Mononuclear cell (primary cell): ENCODE data around the gene TXNRD1. TPM values are rescaled to one million over a fixed set of nuclear protein-coding genes. Genes with fewer than 3 reads are reported as not detected.

Experiments used
- H3K27me3 ChIP-seq: 2 replicates; pipeline ENCODE4 v1.6.0; 2011; ENCODE audit warnings: low read length, control low read depth; ENCODE audit not compliant: insufficient read depth
- H3K4me1 ChIP-seq: 2 replicates; pipeline ENCODE4 v1.5.1; 2011; ENCODE audit warnings: mild to moderate bottlenecking, low read length, control low read depth; ENCODE audit not compliant: insufficient read depth
- H3K4me3 ChIP-seq: 2 replicates; pipeline ENCODE4 v1.5.1; 2011; ENCODE audit warnings: mild to moderate bottlenecking, low read length, moderate library complexity
- H3K9me3 ChIP-seq: 2 replicates; pipeline ENCODE4 v1.5.1; 2011; ENCODE audit warnings: low read depth, mild to moderate bottlenecking, control low read depth, low read length
- total RNA-seq: library from RNA; depleted of rRNA; stranded (reverse); fragments of >200 nt; gene quantifications from one replicate; pipeline ENCODE4 v1.2.3, GENCODE V29; 2012

The TXNRD1 gene
- total RNA-seq, 1 donor: 69.9 TPM

- H3K4me1 ChIP-seq: peaks cover 5% of the 10 kb centered on the region
- no peaks in the 10 kb centered on the region for H3K9me3 ChIP-seq
- no peak overlapping the region for H3K4me3 ChIP-seq
- H3K27me3 ChIP-seq: no peaks in the 10 kb centered on the region
Observed at GRCh38 chr12:104182621-104183378, 32.8 kb upstream of the TXNRD1 start.

DNA sequence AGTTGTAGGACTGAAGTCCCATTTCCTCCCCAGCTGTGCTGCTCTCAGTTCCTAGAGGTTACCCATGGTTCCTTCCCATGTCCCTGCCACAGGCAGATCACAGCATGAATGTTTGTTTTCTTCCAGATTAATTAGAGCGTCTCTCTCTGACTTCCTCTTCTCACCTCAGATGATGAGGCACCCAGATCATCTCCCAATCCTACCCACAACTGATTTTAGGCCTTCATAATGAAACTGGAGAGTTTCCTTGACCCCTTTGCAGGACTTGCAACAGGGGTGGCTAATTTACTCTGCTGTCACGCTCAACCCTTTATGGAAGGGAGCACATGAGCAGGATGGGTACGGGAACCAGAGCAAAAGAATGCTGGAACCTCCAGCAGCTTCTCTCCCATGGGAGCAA lies 32.1 kb upstream of the TXNRD1 start:
- H3K4me3 ChIP-seq: no peak overlapping the region
- no peaks in the 10 kb centered on the region for H3K9me3 ChIP-seq
- no peaks in the 10 kb centered on the region for H3K4me1 ChIP-seq
- H3K27me3 ChIP-seq: no peaks in the 10 kb centered on the region

- no peak overlapping the region for H3K4me3 ChIP-seq
- H3K9me3 ChIP-seq: no peaks in the 10 kb centered on the region
- H3K4me1 ChIP-seq: no peaks in the 10 kb centered on the region
- no peaks in the 10 kb centered on the region for H3K27me3 ChIP-seq
Observed at GRCh38 chr12:104187446-104188155, 28.0 kb upstream of the TXNRD1 start.

- H3K9me3 ChIP-seq: no peaks in the 10 kb centered on the region
- H3K4me3 ChIP-seq: no peak overlapping the region
- no peaks in the 10 kb centered on the region for H3K4me1 ChIP-seq
- no peaks in the 10 kb centered on the region for H3K27me3 ChIP-seq
Observed at GRCh38 chr12:104188534-104188933, 27.0 kb upstream of the TXNRD1 start.

GRCh38 chr12:104189915-104190555 lies 25.5 kb upstream of the TXNRD1 start:
- H3K4me1 ChIP-seq: no peaks in the 10 kb centered on the region
- H3K27me3 ChIP-seq: no peaks in the 10 kb centered on the region
- no peaks in the 10 kb centered on the region for H3K9me3 ChIP-seq
- H3K4me3 ChIP-seq: no peak overlapping the region

DNA sequence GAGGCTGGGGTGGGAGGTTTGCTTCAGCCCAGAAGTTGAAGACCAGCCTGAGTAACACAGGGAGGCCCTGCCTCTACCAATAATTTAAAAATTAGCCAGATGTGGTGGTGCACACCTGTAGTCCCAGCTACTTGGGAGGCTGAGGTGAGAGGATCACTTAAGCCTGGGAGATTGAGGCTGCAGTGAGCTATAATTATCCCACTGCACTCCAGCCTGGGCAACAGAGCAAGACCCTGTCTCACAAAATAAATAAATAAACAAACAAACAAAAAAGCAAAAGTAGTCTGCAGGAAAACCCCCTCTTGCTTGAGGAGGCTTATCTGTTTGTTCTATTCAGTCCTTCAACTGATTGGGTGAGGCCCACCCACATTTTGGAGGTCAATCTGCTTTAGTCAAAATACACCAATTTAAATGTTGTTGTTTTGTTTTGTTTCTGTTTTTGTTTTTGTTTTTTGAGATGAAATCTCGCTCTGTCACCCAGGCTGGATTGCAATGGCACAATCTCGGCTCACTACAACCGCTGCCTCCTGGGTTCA lies 24.9 kb upstream of the TXNRD1 start:
- H3K9me3 ChIP-seq: no peaks in the 10 kb centered on the region
- no peak overlapping the region for H3K4me3 ChIP-seq
- no peaks in the 10 kb centered on the region for H3K27me3 ChIP-seq
- no peaks in the 10 kb centered on the region for H3K4me1 ChIP-seq

- no peak overlapping the region for H3K4me3 ChIP-seq
- H3K4me1 ChIP-seq: no peaks in the 10 kb centered on the region
- no peaks in the 10 kb centered on the region for H3K9me3 ChIP-seq
- H3K27me3 ChIP-seq: peaks cover 3% of the 10 kb centered on the region
Observed at GRCh38 chr12:104197264-104197663, 18.3 kb upstream of the TXNRD1 start.

DNA sequence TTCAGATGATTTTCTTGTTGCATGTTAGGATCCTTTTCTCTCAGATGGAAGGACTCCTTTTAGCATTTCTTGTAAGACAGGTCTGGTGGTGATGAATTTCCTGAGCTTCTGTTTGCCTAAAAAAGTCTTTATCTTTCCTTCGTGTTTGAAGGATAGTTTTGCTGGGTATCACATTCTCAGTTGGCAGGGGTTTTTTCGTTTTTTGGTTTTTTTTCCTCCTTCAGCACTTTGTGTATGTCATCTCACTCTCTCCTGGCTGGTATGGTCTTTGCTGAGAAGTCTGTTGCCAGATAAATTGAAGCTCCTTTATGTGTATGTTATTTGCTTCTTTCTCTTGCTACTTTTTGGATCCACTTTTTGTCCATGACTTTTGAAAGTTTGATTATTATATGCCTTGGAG lies 15.6 kb upstream of the TXNRD1 start:
- Histone ChIP-seq H3K4me3 (no peak overlapping the region), H3K4me1 (no peaks in the 10 kb centered on the region), H3K27me3 (peaks cover 3% of the 10 kb centered on the region), H3K9me3 (no peaks in the 10 kb centered on the region)

- Histone ChIP-seq H3K4me1 (no peaks in the 10 kb centered on the region), H3K27me3 (peaks cover 3% of the 10 kb centered on the region), H3K4me3 (no peak overlapping the region), H3K9me3 (no peaks in the 10 kb centered on the region)
Observed at GRCh38 chr12:104201238-104202001, 14.2 kb upstream of the TXNRD1 start.

DNA sequence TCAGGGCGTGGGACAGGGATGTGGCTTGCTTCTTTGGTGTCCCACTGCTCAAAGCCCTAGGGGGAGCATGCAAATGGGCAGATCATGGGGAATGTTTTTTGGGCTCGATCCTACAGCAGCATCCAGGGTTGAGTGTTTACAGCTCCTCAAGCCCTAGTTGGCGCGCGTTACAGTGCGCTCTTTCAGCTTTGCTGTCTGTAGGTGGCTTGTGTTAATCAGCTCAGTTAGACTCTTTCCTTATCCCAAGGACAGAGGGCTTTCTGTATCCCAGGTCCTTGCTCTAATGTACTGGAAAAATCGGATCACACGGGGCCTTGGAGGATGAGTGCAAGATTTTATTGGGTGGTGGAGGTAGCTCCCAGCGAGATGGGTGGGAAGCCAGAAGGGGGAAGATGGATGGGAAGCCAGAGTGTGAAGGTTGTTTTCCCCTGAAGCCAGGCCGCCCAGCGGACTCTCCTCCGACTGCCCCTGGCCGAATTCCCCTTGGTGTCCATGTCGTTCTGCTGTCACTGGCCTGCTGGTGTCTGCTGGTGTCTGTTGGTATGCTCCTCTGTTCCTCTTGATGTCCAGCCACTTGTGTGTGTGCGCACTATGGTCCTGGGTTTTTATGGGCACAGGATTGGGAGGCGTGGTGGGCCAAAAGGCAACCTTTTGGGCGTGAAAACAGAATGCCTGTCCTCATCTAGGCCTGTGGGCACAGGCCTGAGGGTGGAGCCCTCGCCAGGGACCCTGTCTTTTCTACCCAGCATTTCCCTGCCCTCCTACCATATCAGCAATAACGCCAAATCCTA lies 10.7 kb upstream of the TXNRD1 start:
- H3K4me3 ChIP-seq: no peak overlapping the region
- peaks cover 3% of the 10 kb centered on the region for H3K27me3 ChIP-seq
- H3K9me3 ChIP-seq: no peaks in the 10 kb centered on the region
- no peaks in the 10 kb centered on the region for H3K4me1 ChIP-seq

- H3K4me1 ChIP-seq: no peaks in the 10 kb centered on the region
- H3K27me3 ChIP-seq: no peaks in the 10 kb centered on the region
- H3K9me3 ChIP-seq: no peaks in the 10 kb centered on the region
- H3K4me3 ChIP-seq: no peak overlapping the region
Observed at GRCh38 chr12:104207416-104208205, 8.0 kb upstream of the TXNRD1 start.

DNA sequence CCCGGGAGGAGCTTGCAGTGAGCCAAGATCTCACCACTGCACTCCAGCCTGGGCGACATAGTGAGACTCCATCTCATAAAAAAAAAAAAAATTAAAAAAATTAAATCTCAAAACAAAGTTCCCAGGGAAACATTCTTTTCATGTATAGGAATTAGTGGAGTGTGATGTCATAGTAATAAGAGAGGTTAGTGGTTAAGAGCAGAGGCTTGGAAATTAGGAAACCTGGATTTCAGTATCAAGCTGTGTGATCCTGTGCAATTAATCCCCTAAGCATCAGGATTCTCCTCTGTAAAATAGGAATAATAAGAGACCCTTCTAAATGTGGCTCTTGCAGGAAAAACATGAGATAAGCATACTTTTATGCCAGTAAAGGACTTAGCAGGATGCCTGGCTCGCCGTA lies 3.1 kb upstream of the TXNRD1 start:
- Histone ChIP-seq H3K9me3 (no peaks in the 10 kb centered on the region), H3K27me3 (no peaks in the 10 kb centered on the region), H3K4me1 (peaks cover 11% of the 10 kb centered on the region), H3K4me3 (no peak overlapping the region)

DNA sequence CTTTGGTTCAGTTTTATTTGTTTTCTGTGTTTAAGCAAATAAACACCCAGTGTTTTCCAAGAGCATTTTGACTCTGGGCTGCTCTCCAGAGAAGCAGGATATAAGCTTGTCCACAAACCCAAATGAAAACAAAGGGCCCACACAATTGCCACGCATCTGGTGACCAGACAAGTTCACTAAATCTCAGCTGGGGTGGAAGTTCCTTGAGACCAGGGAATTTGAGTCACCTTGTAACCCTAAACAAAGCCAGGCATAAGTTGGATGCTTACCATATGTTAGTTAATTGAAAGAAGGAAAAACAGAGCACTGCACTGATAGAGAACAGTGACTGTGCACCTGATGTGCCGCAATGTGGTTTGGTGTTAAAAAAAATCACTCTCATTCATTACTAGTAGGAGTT lies 1.6 kb upstream of the TXNRD1 start:
- H3K9me3 ChIP-seq: no peaks in the 10 kb centered on the region
- H3K4me3 ChIP-seq: no peak overlapping the region
- no peaks in the 10 kb centered on the region for H3K27me3 ChIP-seq
- H3K4me1 ChIP-seq: peaks cover 11% of the 10 kb centered on the region
